SU-DHL-6 (cell line): Measurements from ENCODE around the gene DNAH7.

ENCODE experiments used
- EZH2phosphoT487 ChIP-seq: fragments of 200-600 bp; sonication (generic), shearing (Covaris generic); conservative IDR thresholded peaks from 2 replicates; pipeline ENCODE4 v1.6.1; 2018; ENCODE audit warnings: mild to moderate bottlenecking, antibody characterized with exemption, low read length, moderate library complexity, mixed read lengths
- TF ChIP-seq, protein P1 (sequence below): fragments of 200-600 bp; sonication (generic); IDR thresholded peaks from one replicate; pipeline ENCODE4 v1.5.1; 2017; ENCODE audit warnings: antibody characterized with exemption, mild to moderate bottlenecking, low read length, moderate library complexity; ENCODE audit not compliant: insufficient read depth, poor library complexity, severe bottlenecking

DNA sequence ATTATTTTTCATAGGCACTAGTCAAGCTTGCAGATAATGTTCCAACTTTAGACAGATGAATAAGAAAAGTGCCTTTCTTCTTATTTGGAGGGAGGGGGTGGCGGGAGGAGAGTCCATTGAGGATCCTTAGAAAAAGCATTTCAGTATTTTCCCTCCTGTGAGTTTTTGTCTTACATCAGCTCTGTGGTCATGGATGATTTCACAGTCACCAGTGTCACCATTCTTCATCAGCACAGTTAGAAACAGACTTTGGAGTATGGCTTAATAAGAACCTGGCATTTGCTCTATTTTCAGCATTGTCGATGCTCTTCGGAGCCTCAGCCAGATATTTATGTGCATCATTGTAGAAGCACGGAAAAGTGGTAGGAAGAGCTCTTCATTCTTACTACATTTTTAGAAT lies 341.5 kb downstream of the DNAH7 start:
- TF ChIP-seq, protein P1, sequence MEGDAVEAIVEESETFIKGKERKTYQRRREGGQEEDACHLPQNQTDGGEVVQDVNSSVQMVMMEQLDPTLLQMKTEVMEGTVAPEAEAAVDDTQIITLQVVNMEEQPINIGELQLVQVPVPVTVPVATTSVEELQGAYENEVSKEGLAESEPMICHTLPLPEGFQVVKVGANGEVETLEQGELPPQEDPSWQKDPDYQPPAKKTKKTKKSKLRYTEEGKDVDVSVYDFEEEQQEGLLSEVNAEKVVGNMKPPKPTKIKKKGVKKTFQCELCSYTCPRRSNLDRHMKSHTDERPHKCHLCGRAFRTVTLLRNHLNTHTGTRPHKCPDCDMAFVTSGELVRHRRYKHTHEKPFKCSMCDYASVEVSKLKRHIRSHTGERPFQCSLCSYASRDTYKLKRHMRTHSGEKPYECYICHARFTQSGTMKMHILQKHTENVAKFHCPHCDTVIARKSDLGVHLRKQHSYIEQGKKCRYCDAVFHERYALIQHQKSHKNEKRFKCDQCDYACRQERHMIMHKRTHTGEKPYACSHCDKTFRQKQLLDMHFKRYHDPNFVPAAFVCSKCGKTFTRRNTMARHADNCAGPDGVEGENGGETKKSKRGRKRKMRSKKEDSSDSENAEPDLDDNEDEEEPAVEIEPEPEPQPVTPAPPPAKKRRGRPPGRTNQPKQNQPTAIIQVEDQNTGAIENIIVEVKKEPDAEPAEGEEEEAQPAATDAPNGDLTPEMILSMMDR = no peak
- no peak for TF ChIP-seq EZH2phosphoT487
